NB4 (cell line): ENCODE measurements around the gene PNLIPRP3.

Experiments used
- DNase-seq: peaks from one replicate; pipeline ENCODE4 v3.0.0; 2010; ENCODE audit warnings: low read depth
- H3K4me3 ChIP-seq: one replicate; pipeline ENCODE4 v1.5.1; 2011; ENCODE audit warnings: mild to moderate bottlenecking, low read depth, low read length, moderate library complexity
- MYC ChIP-seq: IDR thresholded peaks from 2 replicates; pipeline ENCODE4 v1.6.1; 2011; ENCODE audit warnings: low read depth, low read length
- POLR2A ChIP-seq: IDR thresholded peaks from 2 replicates; pipeline ENCODE4 v1.6.1; 2011; ENCODE audit warnings: mild to moderate bottlenecking; ENCODE audit not compliant: insufficient read length; ENCODE audit errors: extremely low read depth
- TF ChIP-seq, protein P1 (sequence below): IDR thresholded peaks from one replicate; pipeline ENCODE4 v1.5.1; 2012; ENCODE audit warnings: low read depth, low read length
- TF ChIP-seq, protein P2 (sequence below): IDR thresholded peaks from 2 replicates; pipeline ENCODE4 v1.6.1; 2011; ENCODE audit warnings: low read depth, low read length

PNLIPRP3 gene

DNA sequence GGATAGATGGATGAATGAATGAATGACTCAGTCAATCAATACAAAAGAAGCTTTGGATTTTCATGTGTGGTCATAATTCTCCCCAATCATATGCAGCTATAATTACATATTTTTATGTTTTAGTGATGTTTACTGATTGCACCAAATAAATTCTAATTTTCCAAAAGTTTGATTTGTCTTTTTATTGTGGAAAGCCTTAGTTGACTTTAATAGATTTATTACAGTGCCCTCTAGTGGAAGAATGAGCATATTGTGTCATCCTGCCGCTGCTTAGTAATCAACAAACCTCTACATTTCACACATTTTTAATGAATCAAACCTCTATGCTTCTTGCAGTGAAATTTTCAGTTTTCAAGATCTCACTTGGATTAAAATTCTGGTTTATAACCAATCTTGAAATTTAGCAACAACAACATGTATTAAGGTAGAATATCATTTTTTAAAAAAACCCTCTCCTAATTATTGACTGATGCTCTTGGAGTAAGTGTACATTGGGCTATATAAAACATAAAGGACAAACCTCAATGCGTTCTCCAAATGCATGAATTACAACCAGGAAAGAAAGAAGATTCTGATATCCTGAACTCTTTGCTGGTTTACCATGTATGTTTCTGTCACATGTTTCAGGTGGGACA lies 62.5 kb downstream of the PNLIPRP3 start:
- DNase-seq = peak; percentile 25
- no peak overlapping the region for H3K4me3 ChIP-seq
- no peak for TF ChIP-seq MYC
- TF ChIP-seq POLR2A = no peak
- TF ChIP-seq, protein P1, sequence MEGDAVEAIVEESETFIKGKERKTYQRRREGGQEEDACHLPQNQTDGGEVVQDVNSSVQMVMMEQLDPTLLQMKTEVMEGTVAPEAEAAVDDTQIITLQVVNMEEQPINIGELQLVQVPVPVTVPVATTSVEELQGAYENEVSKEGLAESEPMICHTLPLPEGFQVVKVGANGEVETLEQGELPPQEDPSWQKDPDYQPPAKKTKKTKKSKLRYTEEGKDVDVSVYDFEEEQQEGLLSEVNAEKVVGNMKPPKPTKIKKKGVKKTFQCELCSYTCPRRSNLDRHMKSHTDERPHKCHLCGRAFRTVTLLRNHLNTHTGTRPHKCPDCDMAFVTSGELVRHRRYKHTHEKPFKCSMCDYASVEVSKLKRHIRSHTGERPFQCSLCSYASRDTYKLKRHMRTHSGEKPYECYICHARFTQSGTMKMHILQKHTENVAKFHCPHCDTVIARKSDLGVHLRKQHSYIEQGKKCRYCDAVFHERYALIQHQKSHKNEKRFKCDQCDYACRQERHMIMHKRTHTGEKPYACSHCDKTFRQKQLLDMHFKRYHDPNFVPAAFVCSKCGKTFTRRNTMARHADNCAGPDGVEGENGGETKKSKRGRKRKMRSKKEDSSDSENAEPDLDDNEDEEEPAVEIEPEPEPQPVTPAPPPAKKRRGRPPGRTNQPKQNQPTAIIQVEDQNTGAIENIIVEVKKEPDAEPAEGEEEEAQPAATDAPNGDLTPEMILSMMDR = peak; percentile 48

DNA sequence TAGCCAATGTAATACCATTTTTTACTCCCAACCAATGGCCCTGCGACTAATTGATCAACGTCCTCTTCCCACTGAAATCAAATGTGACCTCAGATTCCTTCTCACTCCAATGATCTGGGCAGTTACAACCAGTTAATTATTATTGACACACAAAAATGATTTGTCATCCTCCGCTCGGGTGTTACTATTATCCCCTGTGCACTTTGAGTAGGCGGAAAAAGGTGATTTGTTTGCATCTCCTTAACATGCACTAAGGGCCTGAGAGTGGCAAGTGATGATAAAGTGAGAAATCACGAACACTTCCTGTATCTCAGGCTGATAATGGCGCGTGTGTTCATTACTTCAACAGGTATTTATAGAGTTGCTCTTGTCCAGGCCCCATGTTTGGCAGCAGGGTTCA lies 77.1 kb downstream of the PNLIPRP3 start:
- no peak for DNase-seq
- no peak overlapping the region for H3K4me3 ChIP-seq
- no peak for TF ChIP-seq MYC
- TF ChIP-seq, protein P1 = no peak
- no peak for TF ChIP-seq POLR2A
- TF ChIP-seq, protein P2, sequence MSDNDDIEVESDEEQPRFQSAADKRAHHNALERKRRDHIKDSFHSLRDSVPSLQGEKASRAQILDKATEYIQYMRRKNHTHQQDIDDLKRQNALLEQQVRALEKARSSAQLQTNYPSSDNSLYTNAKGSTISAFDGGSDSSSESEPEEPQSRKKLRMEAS = no peak

DNA sequence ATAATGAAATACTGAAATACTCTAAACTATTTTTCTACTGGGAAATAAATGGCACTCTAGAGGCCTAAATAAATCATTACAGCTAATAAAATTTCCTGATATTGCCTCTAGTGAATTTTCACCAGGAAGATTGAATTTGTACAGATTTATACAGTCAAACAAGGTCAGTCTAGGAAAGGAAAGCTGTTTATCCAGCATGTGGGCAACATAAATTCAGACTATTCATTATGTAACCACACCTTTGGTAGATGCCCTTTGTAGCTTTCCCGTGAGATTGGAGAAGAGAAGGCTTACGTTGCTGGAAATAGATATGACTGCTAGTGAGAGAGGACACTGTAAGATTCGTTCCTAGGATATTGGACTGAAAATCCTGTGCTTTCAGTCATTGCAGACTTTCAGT lies 82.9 kb downstream of the PNLIPRP3 start:
- DNase-seq = no peak
- TF ChIP-seq, protein P2 = no peak
- TF ChIP-seq POLR2A = no peak
- no peak for TF ChIP-seq MYC
- TF ChIP-seq, protein P1 = no peak
- no peak overlapping the region for H3K4me3 ChIP-seq

DNA sequence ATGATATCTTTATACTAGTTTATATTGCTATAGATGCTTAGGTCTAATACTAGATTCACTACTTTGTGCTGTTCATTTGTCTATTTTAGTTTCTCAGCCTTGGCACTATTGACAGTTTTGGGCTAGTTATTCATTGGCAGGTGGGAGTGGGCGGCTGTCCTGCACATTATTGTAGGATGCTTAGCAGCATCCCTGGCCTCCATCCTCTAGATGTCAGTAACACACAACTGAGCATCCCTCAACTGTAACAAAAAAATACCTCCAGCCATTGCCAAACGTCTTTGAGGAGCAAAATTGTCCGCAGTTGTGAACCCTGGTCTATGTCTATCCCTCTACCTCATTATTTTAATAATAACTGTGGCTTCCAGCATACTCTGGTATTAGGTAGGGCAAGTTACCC lies 83.7 kb downstream of the PNLIPRP3 start:
- no peak for DNase-seq
- no peak for TF ChIP-seq POLR2A
- TF ChIP-seq MYC = no peak
- TF ChIP-seq, protein P2 = no peak
- TF ChIP-seq, protein P1 = no peak
- H3K4me3 ChIP-seq = no peak overlapping the region

DNA sequence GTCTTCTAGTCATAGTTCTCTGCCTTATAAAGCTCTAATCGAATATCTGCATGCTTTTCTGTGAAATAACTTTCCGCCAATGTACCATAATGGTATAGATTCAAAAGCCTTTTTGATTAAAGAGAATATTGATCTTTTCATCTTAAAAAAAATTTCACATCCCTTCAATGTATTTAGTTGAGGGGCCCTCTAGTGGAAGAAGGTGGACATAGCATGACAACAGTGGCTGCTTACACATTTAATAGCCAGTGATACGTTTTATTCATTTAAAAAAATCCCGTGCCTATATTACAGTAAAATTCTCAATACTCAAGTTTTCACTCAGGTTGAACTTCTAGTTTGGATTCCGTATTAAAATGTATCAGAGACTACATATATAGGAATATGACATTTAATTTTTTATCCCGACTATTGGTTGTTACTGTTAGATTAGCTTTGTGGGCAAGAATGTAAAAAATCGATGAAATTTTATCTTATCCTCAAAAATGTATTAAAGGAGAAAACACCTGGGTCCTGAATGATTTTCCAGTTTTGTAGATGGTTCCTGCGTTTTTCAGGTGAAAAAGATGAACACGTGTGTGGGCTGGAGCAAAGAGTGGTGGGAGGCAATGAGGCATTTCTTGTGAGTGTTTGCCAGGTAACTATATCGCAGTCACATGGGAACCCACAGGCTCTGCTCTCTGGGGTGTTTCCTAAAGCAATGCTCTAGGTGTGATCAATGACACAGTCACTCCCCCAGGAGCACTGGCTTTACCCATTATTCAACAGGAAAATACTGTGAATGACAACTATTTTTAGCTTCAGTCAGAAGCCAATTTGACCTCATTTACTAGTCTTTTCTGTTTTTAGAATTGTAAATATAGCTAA lies 94.0 kb downstream of the PNLIPRP3 start:
- TF ChIP-seq, protein P2 = 0 out of 2 replicates have a peak, but pooled peaks have one; percentile 6
- no peak for TF ChIP-seq MYC
- TF ChIP-seq, protein P1 = peak; percentile 80
- DNase-seq = peak; percentile 40
- H3K4me3 ChIP-seq = no peak overlapping the region
